HG03457 (cell line): ENCODE data around the gene IRAK4.

Experiments
- ATAC-seq: cut with Tn5 transposase; IDR thresholded peaks from one replicate; pipeline ENCODE4 v1.9.1; 2021; ENCODE audit warnings: moderate number of reproducible peaks; ENCODE audit not compliant: unreplicated experiment

Gene IRAK4

DNA sequence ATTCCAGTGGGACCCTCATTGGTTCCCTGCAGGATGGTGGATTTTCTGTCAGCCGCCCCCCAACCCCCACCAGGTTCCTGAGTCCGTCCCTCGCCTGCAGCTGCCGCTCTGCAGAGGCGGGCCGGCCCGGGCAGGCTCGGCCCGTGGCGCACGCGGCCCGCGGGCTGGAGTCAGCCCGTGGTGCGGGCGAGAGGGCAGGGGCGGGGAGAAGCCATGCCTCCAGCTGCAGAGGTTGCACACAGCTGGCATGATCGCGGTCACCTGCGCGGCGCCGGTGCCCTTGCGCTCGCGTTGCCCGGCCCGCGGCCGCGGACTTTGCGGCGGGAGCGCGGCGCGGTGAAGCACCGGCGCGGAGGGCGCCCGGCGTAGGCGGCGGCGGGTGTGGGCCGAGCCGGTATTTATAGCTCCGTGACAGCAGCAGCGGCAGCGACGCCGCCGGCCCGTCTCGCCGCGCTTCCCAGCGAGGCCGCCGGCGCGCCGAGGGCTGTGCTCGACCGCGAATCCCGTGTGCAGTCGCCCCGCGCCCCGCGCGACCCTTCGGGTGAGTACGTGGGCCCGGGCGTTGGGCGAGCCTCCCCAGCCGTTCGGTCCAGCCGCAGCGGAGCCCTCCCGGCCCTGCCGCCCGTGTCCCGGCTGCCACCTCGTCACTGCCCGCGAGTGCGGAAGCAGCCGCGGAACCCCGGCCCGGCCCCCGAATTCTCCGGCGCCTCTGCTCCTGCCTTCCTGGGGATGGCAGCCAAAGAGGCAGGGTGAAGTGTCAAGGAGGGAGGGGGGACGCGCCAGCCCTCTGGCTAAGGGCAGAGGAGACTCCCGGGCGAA, 77.1 kb downstream of the IRAK4 start, which contains the start of gene TMEM117:
TSS of gene TMEM117 (plus strand) at position 426 of the 819 bp plus-strand sequence.
- ATAC-seq = peak; percentile 70

DNA sequence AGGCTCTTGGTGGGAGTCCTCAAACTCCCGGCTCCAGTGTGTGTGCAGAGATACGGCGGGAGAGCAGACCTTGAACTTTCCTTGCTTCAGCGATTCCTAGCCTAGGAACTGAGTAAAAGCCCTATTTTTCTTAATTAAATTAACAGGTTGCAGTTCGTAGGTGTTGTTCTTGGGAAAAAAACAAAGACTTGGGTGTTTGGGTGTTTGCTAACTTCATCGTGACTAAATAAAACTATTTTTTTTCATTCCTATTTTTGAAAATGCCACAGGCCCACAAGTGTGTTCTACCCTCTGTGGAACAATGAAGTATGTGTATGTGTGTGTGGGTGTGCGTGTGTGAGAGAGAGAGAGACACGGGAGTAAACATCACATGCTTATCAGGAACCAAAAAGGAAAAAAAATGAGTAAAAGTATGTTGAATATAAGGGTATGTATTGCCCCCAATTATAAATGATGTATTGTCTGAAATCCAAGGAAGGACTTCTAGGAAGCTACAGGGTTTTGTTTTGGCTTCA, 77.8 kb downstream of the IRAK4 start:
- peak; percentile 18 for ATAC-seq
